ENCODE measurements around the gene METTL1. TPM values are rescaled to one million over a fixed set of nuclear protein-coding genes. Genes with fewer than 3 reads are reported as not detected.

METTL1 gene
- total and polyA plus RNA-seq, 2 experiments from 2014 or later: 8.6 to 31.1 TPM

DNA sequence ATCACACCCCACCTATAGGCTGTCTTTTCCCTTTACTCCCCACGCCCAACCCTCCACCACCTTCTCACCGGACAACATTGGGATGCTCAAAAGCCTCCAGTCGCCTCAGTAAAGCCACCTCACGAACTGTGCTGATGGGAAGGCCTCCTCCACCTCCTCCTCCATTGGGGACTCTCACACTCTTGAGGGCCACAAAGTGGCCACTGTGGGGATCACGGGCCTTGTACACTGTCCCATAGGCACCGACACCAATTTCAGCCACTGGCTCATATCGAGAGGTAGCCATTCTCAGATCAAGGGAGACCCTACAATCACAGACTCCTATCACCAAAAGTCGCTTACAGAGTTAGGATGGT, 20.5 kb downstream of the METTL1 start:
- Histone ChIP-seq H3K27me3 (no peaks in the 10 kb centered on the region), H3K79me2 (peaks cover 35% of the 10 kb centered on the region), H3K4me1 (ENCODE audit: insufficient read depth) (peaks cover 22% of the 10 kb centered on the region), H2AFZ (no peak overlapping the region), H4K20me1 (ENCODE audit: insufficient read depth, poor library complexity, severe bottlenecking) (peaks cover under 1% of the 10 kb centered on the region), H3K4me3 (peak overlapping the region; percentile 46), H3K36me3 (replicated peaks; ENCODE audit: insufficient read depth, low read depth) (peaks cover 3% of the 10 kb centered on the region), H3K4me2 (peak overlapping the region; percentile 88), H3K9me3 (ENCODE audit: low read depth) (no peaks in the 10 kb centered on the region), H3K9me2 (replicated peaks; ENCODE audit: insufficient read depth) (no peaks in the 10 kb centered on the region), H3K27ac (peak overlapping the region; percentile 96)
- TF ChIP-seq, protein P1, sequence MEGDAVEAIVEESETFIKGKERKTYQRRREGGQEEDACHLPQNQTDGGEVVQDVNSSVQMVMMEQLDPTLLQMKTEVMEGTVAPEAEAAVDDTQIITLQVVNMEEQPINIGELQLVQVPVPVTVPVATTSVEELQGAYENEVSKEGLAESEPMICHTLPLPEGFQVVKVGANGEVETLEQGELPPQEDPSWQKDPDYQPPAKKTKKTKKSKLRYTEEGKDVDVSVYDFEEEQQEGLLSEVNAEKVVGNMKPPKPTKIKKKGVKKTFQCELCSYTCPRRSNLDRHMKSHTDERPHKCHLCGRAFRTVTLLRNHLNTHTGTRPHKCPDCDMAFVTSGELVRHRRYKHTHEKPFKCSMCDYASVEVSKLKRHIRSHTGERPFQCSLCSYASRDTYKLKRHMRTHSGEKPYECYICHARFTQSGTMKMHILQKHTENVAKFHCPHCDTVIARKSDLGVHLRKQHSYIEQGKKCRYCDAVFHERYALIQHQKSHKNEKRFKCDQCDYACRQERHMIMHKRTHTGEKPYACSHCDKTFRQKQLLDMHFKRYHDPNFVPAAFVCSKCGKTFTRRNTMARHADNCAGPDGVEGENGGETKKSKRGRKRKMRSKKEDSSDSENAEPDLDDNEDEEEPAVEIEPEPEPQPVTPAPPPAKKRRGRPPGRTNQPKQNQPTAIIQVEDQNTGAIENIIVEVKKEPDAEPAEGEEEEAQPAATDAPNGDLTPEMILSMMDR (IDR thresholded peaks at IDR 0.05; ENCODE audit: poor library complexity): no peak
- TF ChIP-seq EZH2phosphoT487 (IDR thresholded peaks at IDR 0.05; ENCODE audit: low read depth, severe bottlenecking, unreplicated experiment) (no peak), EZH2 (IDR thresholded peaks at IDR 0.05; ENCODE audit: borderline replicate concordance) (no peak)
- WGBS (ENCODE audit: low lambda C conversion rate, missing lambda C conversion rate): 8% methylated on average over 8 of the region's 8 CpGs
- no peak for DNase-seq (ENCODE audit: low spot score)

DNA sequence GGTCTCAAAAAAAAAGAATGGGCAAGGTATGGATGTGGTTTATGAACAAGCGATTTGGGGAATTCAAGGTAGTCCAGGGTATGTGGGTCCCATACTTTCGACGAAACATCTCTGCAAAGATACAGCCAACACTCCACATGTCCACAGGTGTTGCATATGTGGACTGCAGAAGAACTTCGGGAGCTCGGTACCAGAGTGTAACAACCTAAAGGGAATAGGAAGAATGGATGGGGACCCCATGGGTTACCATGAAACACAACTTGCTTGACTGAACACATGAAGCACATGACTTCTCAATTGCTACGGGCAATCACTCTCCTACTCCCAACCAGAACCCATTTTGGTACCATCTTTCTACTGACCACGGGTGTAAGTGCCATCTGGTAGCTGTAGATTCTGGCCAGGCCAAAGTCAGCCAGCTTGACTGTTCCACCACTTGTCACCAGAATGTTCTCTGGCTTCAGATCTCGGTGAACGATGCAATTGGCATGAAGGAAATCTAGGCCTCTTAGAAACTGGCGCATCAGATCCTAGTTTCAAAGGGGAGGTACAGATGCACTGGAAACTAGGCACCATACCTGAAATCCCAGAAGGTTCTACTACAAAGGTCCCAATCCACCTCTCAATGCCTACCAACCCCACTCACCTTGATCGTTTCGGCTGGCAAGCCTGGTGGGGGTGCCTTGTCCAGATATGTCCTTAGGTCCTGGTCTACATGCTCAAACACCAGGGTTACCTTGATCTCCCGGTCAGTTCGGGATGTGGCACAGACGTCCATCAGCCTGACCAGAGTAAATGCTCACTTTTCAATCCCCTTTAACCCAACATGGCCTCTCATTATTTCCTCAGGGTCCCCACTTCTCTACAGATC, 21.1 kb downstream of the METTL1 start:
- Histone ChIP-seq H3K27ac (peak overlapping the region; percentile 96), H3K36me3 (replicated peaks; ENCODE audit: insufficient read depth, low read depth) (peaks cover 3% of the 10 kb centered on the region), H3K9me3 (ENCODE audit: low read depth) (no peaks in the 10 kb centered on the region), H3K79me2 (peaks cover 35% of the 10 kb centered on the region), H3K9me2 (replicated peaks; ENCODE audit: insufficient read depth) (no peaks in the 10 kb centered on the region), H3K4me1 (ENCODE audit: insufficient read depth) (peaks cover 23% of the 10 kb centered on the region), H4K20me1 (ENCODE audit: insufficient read depth, poor library complexity, severe bottlenecking) (no peaks in the 10 kb centered on the region), H3K4me2 (peak overlapping the region; percentile 88), H2AFZ (no peak overlapping the region), H3K4me3 (peak overlapping the region; percentile 46), H3K27me3 (no peaks in the 10 kb centered on the region)
- no peak for DNase-seq (ENCODE audit: low spot score)
- 88% methylated on average over 15 of the region's 15 CpGs for WGBS (ENCODE audit: low lambda C conversion rate, missing lambda C conversion rate)
- no peak for TF ChIP-seq EZH2phosphoT487 (IDR thresholded peaks at IDR 0.05; ENCODE audit: low read depth, severe bottlenecking, unreplicated experiment)
- no peak for TF ChIP-seq EZH2 (IDR thresholded peaks at IDR 0.05; ENCODE audit: borderline replicate concordance)
- TF ChIP-seq, protein P1 (IDR thresholded peaks at IDR 0.05; ENCODE audit: poor library complexity): no peak

DNA sequence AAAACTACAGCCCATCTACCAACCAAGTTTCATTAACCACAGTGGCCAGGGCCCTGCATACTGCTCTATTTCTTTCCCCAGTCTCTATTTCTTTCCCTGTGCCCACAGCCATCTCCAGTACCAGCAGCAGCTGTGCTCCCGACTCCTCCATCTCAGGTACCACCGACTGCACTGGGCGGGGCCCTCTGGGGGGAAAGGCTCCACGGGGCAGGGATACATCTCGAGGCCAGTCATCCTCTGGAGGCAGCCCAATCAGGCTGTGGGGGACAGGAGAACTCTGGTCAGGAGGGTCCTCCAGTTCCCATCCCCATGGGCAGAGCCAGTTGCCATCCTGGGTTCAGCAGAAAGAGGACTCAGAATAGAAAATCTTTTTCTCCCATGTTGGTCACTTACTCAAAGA, 22.8 kb downstream of the METTL1 start:
- no peak for DNase-seq (ENCODE audit: low spot score)
- no peaks in the 10 kb centered on the region for H3K27me3 ChIP-seq
- no peaks in the 10 kb centered on the region for H3K9me3 ChIP-seq (ENCODE audit: low read depth)
- 92% methylated on average over 5 of the region's 5 CpGs for WGBS (ENCODE audit: low lambda C conversion rate, missing lambda C conversion rate)
- peaks cover 35% of the 10 kb centered on the region for H3K79me2 ChIP-seq
- peaks cover 25% of the 10 kb centered on the region for H3K4me1 ChIP-seq (ENCODE audit: insufficient read depth)
- H3K4me3 ChIP-seq: no peak overlapping the region
- no peak overlapping the region for H3K27ac ChIP-seq
- no peaks in the 10 kb centered on the region for H4K20me1 ChIP-seq (ENCODE audit: insufficient read depth, poor library complexity, severe bottlenecking)
- peaks cover 3% of the 10 kb centered on the region for H3K36me3 ChIP-seq (replicated peaks; ENCODE audit: insufficient read depth, low read depth)
- TF ChIP-seq, protein P1 (IDR thresholded peaks at IDR 0.05; ENCODE audit: poor library complexity): no peak
- TF ChIP-seq EZH2phosphoT487 (IDR thresholded peaks at IDR 0.05; ENCODE audit: low read depth, severe bottlenecking, unreplicated experiment) (no peak), EZH2 (IDR thresholded peaks at IDR 0.05; ENCODE audit: borderline replicate concordance) (no peak)
- no peaks in the 10 kb centered on the region for H3K9me2 ChIP-seq (replicated peaks; ENCODE audit: insufficient read depth)
- no peak overlapping the region for H2AFZ ChIP-seq
- H3K4me2 ChIP-seq: no peak overlapping the region

All from hepatocyte (in vitro differentiated cells).